GM18907 (cell line): ENCODE measurements around the gene PECR.
"Not testable (repeated sequence)": the region's sequence is repeated elsewhere in the genome, so short reads cannot be mapped to it uniquely, and the experiment has no call there.

Source experiments
- ATAC-seq: cut with Tn5 transposase; IDR thresholded peaks from one replicate; pipeline ENCODE4 v1.9.1; 2021; ENCODE audit warnings: mild to moderate bottlenecking, moderate library complexity; ENCODE audit not compliant: unreplicated experiment

The PECR gene

DNA sequence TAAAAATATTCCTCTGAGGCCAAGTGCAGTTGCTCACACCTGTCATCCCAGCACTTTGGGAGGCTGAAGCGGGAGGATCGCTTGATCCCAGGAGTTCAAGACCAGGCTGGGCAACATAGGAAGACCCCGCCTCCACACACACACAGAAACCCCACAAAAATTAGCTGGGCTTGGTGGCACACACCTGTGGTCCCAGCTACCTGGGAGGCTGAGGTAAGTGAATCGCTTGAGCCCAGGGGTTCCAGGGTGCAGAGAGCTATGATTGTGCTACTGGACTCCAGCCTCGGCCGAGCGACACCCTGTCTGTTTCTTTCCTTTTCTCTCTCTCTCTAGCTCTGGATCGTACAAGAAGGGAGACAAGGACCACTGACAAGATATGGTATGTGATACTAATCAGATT, 25.7 kb upstream of the PECR start:
- ATAC-seq = no peak

DNA sequence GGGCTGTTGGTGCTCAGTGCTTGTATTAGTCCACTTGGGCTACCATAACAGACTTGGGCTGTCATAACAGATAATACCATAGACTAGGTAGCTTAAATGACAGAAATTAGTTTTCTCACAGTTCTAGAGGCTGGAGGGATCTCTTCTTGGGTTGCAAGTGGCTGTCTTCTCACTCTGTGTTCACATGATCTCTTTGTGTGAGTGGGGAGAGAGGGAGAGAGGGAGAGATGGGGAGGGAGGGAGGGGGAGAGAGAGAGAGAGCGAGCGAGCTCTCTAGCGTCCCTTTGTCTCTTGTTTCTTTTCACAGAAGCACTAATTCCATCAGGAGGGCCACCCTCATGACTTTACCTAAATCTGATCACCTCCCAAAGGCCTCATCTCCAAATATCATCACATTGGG, 23.1 kb upstream of the PECR start:
- ATAC-seq = no peak

DNA sequence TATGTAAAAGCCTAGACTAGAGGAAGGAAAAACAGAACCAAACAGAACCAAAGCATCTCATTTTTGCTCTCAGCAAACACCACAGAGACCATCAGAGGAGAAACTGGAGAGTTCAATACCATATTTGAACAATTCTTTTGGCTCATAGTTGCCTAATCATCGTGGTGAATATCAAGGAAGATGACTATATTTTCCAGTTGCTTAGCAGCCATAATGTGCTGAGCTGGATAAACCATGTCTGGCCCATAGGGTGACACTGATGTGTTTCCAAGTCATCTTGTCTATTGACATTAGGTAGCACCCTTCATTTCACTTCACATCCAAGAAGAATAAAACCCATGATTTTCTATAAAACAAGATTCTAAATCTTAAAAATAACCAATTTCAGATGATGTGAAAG, 21.6 kb upstream of the PECR start:
- ATAC-seq = no peak

DNA sequence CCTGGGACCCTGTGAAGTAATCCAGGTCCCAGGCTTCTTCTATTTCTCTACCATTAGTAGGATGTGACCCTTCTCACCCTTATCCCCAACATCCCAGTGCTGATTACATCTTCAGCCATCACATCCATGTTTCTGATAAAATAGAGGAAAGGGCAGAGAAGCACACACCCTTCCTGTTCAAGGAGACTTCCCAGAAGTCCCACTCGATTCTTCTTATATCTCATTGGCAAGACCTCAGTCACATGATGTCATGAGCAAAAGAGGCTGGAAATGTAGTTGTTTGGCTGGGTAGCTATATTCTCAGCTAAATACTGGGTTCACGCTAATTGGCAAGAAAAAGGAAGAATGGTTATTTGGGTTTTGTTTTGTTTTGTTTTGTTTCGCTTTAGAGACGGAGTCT, 19.5 kb upstream of the PECR start:
- no peak for ATAC-seq

DNA sequence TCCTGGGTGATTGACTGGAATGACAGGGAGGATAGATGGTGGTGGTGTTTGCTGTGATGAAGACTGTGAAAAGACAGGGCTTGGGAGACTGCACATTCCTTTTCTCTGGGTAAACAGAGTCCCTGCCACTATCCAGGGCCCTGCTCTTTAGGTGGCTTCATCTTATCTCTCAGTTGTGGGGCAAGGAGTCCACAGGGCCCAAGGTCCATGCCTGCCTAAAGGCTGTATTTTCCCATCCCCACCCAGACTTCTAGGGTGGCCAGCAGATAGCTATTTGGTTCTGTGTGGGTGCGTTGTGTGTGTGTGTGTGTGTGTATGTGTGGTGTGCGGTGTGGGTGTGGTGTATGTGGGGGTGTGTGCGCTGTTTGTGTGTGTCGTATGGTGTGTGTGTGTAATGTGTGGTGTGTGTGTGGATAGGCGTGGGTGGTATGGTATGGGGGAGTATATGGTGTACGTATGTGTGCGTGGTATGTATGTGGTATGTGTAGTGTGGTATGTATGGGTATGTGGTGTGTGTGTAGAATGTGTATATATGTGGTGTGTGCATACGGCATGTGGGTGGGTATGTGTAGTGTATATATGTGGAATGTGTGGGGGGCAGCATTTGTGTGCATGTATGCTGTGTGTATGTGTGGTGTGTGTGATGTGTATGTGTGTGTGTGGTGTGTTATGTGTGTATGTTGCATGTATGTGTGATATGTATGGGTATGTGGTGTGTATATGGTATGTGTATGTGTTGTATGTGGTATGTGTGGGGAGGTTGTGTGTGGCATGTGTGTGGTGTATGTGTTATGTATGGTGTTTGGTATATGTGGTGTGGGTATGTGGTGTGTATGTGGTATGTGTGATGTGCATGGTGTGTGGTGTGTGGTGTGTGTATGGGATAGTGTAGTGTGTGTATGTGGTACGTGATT, 17.1 kb upstream of the PECR start:
- ATAC-seq = no peak

DNA sequence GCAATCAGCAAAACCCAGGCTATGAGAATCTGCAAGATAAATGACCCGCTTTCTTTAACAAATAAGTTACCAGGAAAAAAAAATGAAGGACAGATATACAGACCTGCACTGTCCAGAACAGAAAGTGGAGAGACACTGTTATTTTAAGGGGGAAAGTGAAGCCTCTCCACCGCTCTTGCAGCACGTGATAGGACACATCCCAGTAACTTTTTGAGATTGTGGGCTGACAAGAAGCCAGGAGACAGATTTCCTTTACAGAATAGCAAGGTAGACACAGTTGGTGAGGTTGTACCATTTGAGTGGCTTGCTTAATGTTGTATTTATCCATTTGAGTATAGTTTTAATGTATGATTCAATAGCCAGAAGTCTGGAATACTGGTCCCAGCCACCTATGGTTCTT, 13.1 kb upstream of the PECR start:
- ATAC-seq = no peak

DNA sequence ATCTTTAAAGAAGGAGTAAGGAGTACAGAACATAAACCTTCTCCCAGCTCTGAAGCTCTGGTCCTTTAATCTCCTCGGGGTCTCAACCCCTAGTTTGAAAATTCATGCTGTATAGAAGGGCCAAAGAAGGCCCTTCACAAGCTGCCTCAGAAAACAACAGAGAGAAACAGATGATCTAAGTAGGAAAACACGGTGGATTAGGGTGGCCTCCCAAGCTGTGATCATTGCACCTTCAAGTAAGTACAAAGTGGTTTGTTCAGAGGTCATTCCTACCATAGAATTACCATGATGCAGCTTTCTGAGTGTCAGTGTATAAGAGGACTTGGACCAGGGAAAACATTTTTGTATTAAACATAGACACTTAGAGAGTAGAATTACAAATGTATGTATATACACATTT, 11.0 kb upstream of the PECR start:
- ATAC-seq = no peak

DNA sequence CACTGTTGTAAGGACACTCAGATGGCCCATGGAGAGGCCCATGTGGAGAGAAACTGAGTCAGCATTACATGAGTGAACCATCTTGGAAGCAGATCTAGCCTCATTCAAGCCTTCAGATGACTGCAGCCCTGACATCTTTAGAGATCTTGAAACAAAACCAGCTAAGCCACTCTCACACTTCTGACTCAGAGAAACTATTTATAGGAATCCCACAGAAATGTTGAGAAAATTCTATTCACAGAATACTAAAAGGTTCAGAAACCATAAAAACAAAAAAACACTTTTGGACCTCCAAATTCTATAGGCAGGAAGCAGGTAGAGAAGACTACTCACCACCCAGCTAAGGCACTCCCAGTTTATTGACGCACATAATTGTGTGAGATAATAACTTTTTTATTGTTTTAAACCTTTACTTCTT, 8.8 kb upstream of the PECR start:
- ATAC-seq = no peak

DNA sequence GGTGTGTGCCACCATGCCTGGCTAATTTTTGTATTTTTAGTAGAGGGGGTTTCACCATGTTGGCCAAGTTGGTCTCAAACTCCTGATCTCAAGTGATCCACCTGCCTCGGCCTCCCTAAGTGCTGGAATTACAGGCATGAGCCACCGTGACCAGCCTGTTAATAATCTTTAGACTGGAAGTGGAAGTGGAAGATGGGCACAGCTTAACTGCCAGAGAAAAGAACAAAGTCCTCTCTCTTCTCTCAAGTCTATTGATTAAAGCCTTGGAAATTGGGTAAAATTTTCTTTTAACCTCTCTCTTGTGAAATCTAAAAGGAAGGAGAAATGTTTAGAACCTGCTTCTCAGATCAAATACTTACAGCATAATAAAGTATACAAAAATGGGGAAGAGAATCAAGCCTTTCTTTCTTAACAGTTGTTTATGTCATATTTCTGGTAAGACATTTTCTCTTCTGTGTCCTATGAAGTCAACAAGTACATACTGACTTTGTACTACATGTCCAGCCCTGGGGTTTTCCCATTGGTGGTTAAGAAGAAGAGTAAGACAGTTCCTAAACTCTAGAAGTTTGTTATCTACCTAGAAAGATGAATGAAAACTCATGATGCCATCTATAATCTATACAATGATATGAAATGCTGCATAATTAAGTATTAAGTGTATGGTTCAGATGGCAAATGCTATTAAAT, 4.7 kb upstream of the PECR start:
- no peak for ATAC-seq

DNA sequence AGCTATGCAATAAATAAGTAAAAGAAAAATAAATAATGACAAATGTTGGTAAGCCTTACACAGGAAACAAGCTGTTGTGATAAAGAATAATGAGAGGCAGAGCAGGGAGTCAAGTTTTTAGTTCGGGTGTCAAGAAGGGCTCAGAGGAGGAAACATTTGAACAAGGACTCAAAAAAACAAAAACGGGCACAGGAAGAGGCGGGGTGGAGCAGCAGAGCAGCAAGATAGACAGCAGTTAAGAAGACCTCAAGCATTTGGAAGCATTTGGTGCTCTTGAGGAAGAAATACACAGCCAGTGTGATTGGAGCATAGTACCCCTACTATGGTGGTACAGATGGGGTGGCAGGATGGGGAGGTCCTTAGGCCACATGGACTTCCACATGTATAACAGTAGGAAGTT, 2.9 kb upstream of the PECR start:
- ATAC-seq = no peak

DNA sequence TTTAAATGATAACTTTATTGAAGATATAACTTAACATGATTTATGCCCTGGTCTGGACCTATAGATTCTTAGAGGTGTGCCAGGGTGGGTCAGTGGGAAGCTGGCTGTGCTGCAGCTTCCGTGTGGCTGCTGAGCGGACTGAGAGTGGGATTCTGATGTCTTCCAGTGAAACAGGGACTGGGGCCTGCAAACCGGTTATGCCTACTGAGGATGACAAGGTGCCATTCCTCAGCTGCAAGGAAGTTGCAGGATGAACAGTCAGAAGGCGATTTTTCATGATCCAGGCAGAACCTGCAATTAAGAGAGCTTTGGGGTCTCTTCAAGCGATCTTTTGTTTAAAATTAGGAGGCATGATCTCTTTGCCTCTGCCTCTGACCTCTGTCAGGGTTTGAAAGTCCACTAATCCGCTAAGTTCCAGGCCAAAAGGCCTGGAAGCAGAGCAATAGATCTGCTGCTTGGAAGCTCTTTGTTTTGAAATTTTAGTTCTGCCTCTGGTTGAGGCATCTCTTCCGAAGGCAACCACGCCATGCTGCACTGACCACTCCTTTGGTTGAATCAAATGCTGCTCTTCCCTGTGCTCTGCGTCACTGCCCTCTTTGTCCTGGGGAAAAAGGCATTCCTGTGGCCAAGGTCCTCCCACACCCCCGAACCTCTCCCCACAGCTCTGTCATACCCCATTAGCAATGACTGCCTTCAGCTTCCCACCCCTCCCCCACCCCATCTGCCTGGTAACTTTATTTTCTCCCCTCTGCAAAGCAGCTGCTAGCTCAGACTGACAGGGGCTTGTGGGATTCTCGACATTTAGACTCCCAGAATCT, 2.1 kb upstream of the PECR start:
- ATAC-seq = no peak

DNA sequence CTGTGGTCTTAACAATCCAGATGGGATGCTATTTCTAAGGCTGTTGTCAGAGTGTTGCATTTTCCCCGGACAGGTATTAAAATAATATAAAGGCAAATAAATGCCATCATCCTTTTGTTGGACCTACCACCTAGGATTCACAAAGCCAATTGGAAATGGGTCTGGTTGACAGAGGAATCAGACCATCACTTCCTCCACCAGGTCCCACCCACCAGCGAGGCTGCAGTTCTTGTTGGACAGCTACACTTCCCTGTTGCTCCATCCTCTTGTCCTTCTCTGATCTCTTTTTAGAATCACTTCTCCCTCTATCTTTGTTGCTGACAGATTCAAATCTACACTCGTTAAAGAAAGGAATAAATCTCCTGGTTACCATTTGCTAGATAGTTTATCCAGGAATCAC, 1.2 kb upstream of the PECR start:
- no peak for ATAC-seq

DNA sequence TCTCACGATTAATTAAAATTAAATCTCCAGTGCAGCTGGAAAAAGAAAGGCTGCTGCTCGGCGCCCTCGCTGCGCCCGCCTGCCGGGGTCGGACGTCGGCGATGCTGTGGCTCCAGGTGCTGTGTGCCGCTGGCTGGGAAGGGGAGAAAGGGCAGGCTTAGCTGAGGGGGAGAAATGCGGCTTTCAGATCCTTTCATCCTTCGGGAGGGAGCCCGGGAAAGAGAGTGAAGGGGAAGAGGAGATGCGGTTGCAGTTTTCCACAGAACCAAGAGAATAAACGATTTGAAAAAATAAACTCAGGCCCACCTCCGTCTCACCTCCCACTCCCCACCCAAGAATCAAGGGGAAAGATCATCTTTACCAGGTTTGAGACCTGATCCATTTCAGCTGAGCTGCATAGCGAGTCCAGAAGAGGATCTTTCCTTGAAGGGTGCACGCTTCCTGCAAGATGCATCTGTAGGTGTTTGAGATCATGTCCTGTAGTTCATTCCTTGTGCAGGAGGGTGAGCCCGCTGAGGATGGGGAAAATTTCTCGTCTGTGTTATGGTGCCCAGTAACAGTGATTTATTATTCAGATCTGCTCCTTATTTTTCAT, 605 bp upstream of the PECR start:
- ATAC-seq = peak; percentile 37

DNA sequence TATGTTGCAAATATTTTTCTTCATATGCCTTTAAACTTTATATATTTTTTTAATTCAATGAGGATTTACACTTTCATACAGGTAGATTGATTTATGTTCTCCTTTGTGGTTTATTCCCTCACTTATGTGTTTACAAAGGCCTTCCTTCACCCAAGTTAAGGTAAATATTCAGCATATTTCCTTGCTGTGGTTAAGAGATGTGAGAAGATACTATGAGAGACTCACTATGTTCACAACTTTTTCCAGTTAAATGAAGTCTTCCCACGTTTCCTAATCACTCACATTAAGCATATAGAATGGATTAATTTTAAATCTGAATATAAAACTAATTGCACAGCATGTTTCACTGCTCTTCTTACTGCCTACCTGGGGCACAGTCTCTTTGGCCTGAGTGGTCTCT, 597 bp downstream of the PECR start:
- no peak for ATAC-seq

DNA sequence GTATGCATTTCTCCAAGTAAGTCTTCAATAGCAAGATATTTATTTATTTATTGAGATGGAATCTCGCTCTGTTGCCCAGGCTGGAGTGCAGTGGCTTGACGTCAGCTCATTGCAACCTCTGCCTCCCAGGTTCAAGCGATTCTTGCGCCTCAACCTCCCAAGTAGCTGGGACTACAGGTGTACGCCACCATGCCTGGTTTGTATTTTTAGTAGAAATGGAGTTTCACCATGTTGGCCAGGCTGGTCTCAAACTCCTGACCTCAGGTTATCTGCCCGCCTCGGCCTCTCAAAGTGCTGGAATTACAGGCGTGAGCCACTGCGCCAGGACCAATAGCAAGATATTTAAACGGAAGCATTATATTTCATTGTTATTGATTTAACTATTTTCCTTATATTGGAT, 1.6 kb downstream of the PECR start:
- ATAC-seq = not testable (repeated sequence)

DNA sequence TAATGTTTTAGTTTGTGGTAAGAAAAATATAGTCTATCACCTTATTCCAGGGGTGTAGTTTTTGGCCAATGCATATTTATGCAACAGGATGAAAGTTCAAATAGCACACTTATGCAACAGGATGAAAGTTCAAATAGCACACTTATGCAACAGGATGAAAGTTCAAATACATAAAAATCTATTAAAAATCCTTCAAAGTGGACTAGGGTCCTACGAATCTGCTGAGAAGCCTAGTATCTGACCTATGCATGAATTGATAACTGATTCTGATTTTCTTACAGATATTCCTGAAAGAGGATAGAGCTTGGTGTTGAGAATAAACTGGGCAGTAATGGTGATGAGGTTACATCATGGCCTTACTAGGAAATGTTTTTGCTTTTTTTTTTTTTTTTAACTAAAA, 2.8 kb downstream of the PECR start:
- no peak for ATAC-seq

DNA sequence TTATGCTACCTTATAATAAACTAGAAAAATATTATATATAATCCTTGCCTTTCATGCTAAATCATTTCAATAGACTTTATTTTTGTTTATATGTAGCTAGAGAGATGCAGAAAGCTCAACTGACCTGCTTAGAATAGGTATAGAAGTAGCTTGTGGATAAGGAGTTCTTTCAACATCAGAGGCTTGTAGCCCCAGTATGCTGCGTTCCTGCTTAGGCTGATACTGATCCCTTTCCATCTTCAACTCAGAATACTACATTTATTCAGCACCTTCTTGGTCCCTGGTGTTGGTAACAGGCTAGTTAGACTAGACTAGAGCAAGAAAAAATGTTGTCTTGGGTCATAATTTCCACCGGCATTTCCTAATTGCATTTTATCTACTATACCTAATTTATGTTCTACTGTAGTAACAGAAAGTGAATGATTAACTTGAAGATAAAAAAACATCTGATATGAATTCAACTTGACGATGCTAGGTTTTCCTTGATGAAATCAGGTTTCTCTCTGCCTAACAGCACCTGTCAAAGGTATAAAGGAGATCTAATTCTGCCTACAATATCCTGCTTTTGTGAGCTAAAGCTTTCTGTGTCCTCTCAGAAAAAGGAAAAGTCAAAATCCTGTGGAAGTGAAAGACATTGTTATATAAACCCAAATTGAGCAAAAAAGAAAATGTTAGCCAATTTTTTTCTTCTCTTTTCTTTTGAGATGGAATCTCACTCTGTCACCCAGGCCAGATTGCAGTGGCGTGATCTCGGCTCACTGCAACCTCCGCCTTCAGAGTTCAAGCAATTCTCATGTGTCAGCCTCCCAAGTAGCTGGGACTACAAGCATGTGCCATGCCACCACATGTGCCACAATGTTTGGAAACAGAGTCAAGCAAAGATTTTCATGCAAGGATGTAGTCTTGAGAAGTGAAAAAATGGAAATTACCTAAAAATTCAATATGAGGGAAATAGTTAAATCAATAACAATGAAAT, 5.8 kb downstream of the PECR start:
- no peak for ATAC-seq

DNA sequence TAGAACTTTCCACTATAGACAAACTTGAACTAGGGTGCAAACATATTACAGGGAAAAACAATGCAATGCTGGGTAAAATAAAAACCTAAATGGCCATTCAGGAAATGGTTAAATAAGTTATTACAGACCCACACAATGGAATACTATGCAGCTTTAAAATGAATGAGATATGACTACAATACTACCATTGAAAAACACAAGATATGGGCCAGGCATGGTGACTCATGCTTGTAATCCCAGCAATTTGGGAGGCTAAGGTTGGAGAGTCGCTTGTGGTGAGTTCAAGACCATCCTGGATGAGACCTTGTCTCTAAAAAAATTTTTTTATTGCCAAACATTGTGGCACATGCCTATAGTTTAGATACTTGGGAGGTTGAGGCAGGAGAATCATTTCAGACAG, 6.8 kb downstream of the PECR start:
- no peak for ATAC-seq

DNA sequence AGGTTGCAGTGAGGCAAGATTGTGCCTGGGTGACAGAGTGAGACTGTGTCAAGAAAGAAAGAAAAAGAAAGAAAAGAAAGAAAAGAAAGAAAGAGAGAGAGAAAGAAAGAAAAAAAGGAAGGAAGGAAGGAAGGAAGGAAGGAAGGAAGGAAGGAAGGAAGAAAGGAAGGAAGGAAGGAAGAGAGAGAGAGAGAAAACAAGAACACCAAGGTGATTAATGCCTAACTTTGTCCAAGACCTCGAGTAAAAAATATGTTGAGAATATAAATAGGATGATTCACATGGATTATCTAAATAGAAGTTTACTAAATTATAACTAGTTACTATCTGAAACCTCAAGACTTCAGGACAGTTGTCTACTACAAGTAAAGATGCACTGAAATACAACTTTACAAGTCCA, 7.2 kb downstream of the PECR start:
- ATAC-seq = no peak

DNA sequence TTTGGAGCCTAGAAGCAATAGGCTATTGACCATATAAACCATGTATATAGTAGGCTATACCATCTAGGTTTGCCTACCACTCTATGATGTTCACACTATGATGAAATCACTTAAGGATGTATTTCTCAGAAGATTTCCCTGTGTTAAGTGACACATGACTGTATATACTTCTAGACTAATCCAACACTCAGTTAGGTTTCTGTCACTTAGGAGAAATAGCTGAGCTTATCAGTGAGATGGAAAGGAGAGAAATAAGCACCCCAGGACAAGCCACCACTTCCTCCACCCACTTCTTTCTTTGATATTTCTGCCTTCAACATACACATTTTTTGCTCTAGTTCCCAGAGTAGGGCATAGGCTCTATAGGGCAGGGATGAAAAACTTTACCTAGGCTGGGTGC, 7.8 kb downstream of the PECR start:
- no peak for ATAC-seq
